ENCODE data around the gene CCM2L. TPM values are rescaled to one million over a fixed set of nuclear protein-coding genes. Genes with fewer than 3 reads are reported as not detected.

The CCM2L gene
- polyA plus RNA-seq, 1 of the 3 experiments (the other 2 are of a cell fraction), result not detected

DNA sequence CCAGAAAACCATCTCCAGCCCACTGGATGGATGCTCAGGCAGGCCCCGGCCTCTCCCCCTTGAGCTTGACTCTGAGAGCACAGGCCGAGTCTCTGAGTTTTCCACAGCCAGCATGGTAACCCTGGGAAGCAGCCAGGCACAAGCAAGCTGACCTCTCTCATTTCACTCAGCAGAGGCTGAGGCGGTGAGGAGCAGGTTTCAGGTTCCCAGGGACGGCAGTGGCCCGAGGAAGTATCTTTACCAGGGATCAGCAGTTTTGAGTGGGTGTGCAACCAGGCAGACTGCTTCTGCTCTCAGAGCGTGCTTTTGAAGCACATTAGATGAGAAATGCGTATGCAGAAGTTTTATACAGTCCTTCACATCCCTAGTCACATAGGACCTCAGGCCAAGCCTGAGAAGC, 54.4 kb downstream of the CCM2L start:
- no peaks in the 10 kb centered on the region for H3K79me2 ChIP-seq (ENCODE audit: insufficient read depth)
- peaks cover 33% of the 10 kb centered on the region for H3K27me3 ChIP-seq (ENCODE audit: insufficient read depth)
- no peak overlapping the region for H3K9ac ChIP-seq
- POLR2A ChIA-PET, result no interaction called here
- no peak overlapping the region for H2AFZ ChIP-seq (ENCODE audit: low read depth)
- no peaks in the 10 kb centered on the region for H3K9me2 ChIP-seq
- CTCF ChIA-PET, result interaction anchor here (0.7 to 2.0 kb wide), 3 partner anchors 27 to 336 kb away, joined by 3 to 7 read pairs (median 5); no protein-coding TSS in a partner anchor
- H3K36me3 ChIP-seq (replicated peaks in 1 of 2; ENCODE audit: control insufficient read depth in 1 of 2, insufficient read depth in 2 of 2, low read length in 1 of 2), result no peaks in the 10 kb centered on the region
- H3K27ac ChIP-seq (ENCODE audit: low read depth in 2 of 2, low read length in 1 of 2), result no peak overlapping the region
- 85% methylated on average over 6 of the region's 7 CpGs for WGBS (ENCODE audit: low lambda C conversion rate)
- no peaks in the 10 kb centered on the region for H3K9me3 ChIP-seq
- H3K4me1 ChIP-seq (ENCODE audit: control insufficient read depth in 1 of 2, insufficient read depth in 2 of 2, low read depth in 1 of 2, low read length in 1 of 2), result no peaks in the 10 kb centered on the region; a peak in 1 of 4 replicates
- TF ChIP-seq FOXM1 (IDR thresholded peaks at IDR 0.05; ENCODE audit: low read depth), result no peak
- TF ChIP-seq TAF1 (IDR thresholded peaks at IDR 0.05; ENCODE audit: borderline replicate concordance, low read depth, low read length), result no peak
- TF ChIP-seq, protein P1, sequence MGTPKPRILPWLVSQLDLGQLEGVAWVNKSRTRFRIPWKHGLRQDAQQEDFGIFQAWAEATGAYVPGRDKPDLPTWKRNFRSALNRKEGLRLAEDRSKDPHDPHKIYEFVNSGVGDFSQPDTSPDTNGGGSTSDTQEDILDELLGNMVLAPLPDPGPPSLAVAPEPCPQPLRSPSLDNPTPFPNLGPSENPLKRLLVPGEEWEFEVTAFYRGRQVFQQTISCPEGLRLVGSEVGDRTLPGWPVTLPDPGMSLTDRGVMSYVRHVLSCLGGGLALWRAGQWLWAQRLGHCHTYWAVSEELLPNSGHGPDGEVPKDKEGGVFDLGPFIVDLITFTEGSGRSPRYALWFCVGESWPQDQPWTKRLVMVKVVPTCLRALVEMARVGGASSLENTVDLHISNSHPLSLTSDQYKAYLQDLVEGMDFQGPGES (IDR thresholded peaks at IDR 0.05; ENCODE audit: low read depth, low read length), result no peak
- TF ChIP-seq, protein P2, sequence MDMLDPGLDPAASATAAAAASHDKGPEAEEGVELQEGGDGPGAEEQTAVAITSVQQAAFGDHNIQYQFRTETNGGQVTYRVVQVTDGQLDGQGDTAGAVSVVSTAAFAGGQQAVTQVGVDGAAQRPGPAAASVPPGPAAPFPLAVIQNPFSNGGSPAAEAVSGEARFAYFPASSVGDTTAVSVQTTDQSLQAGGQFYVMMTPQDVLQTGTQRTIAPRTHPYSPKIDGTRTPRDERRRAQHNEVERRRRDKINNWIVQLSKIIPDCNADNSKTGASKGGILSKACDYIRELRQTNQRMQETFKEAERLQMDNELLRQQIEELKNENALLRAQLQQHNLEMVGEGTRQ (IDR thresholded peaks at IDR 0.05; ENCODE audit: borderline replicate concordance, low read depth, low read length), result no peak
- TF ChIP-seq GABPA (IDR thresholded peaks at IDR 0.05; ENCODE audit: low read depth), result no peak
- TF ChIP-seq RCOR1 (IDR thresholded peaks at IDR 0.05; ENCODE audit: low read length), result no peak
- H3F3A ChIP-seq (replicated peaks; ENCODE audit: insufficient read depth), result peaks cover 4% of the 10 kb centered on the region
- H4K20me1 ChIP-seq (ENCODE audit: insufficient read depth), result no peaks in the 10 kb centered on the region
- no peak for DNase-seq
- no peak overlapping the region for H3K4me3 ChIP-seq (ENCODE audit: low read depth in 2 of 2, low read length in 1 of 2)
- no peak overlapping the region for H3K4me2 ChIP-seq

DNA sequence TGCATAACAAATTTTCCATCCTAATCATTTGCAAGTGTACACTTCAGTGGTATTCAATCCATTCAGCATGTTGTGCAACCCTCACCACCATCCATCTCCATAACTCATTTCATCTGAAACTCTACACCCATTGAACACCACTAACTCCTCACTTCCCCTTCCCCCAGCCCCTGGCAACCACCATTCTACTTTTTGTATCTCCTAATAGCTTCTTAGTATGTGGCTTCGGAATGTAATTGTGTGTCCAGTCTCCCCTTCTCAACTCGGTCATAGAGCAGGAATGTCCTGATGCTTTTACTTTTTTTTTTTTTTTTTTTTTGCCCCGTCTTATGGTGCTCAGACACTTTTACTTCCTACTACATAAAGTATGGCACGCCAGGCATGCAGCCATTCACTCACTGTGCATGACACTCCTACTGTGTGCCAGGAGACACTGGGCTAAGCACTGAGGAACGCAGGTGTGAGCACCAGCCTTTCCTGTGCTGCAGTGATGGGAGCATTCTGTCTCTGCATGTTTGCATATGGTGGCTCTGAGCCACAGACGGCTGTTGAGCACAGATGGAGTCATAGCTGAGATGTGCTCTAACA, 57.1 kb downstream of the CCM2L start:
- Histone ChIP-seq H3K36me3 (replicated peaks in 1 of 2; ENCODE audit: control insufficient read depth in 1 of 2, insufficient read depth in 2 of 2, low read length in 1 of 2) (no peaks in the 10 kb centered on the region), H3F3A (replicated peaks; ENCODE audit: insufficient read depth) (peaks cover 4% of the 10 kb centered on the region), H3K27me3 (ENCODE audit: insufficient read depth) (peaks cover 9% of the 10 kb centered on the region; the same call in 1 of the 2 replicates), H3K9me2 (no peaks in the 10 kb centered on the region), H3K4me2 (peak overlapping the region; percentile 34; the same call in 1 of the 2 replicates), H3K79me2 (ENCODE audit: insufficient read depth) (no peaks in the 10 kb centered on the region), H4K20me1 (ENCODE audit: insufficient read depth) (no peaks in the 10 kb centered on the region), H3K9me3 (no peaks in the 10 kb centered on the region), H3K9ac (no peak overlapping the region), H3K27ac (ENCODE audit: low read depth in 2 of 2, low read length in 1 of 2) (peak overlapping the region in 1 of 2 experiments; percentile 57; a peak in 2 of 4 replicates), H2AFZ (ENCODE audit: low read depth) (peak overlapping the region; percentile 36; the same call in 1 of the 2 replicates), H3K4me1 (ENCODE audit: control insufficient read depth in 1 of 2, insufficient read depth in 2 of 2, low read depth in 1 of 2, low read length in 1 of 2) (no peaks in the 10 kb centered on the region; a peak in 1 of 4 replicates), H3K4me3 (ENCODE audit: low read depth in 2 of 2, low read length in 1 of 2) (no peak overlapping the region; a peak in 1 of 4 replicates)
- DNase-seq, result no peak
- WGBS (ENCODE audit: low lambda C conversion rate), result 23% methylated on average over 6 of the region's 6 CpGs
- CTCF ChIA-PET, result interaction anchor here (0.8 to 1.1 kb wide), 2 partner anchors 24 to 244 kb away, joined by 3 to 4 read pairs; no protein-coding TSS in a partner anchor
- POLR2A ChIA-PET, result no interaction called here
- TF ChIP-seq MXI1 (IDR thresholded peaks at IDR 0.05; ENCODE audit: low read depth, low read length) (no peak), EP300 (IDR thresholded peaks at IDR 0.05; ENCODE audit: borderline replicate concordance in 1 of 2, low read depth in 1 of 2, low read length in 1 of 2) (peak in 1 of 2 experiments; percentile 44; a peak in 1 of 4 replicates), SMC3 (IDR thresholded peaks at IDR 0.05; ENCODE audit: low read depth, low read length) (no peak), JUND (IDR thresholded peaks at IDR 0.05) (no peak; the same call in 1 of the 2 replicates), FOXM1 (IDR thresholded peaks at IDR 0.05; ENCODE audit: low read depth) (no peak), ZBTB33 (IDR thresholded peaks at IDR 0.05; ENCODE audit: borderline replicate concordance, low read depth) (no peak; the same call in 1 of the 2 replicates), RAD21 (IDR thresholded peaks at IDR 0.05; ENCODE audit: low read length) (no peak), FOSL2 (IDR thresholded peaks at IDR 0.05; ENCODE audit: borderline replicate concordance, low read depth) (peak; percentile 56; the same call in 1 of the 2 replicates), ELF1 (IDR thresholded peaks at IDR 0.05) (no peak), GABPA (IDR thresholded peaks at IDR 0.05; ENCODE audit: low read depth) (no peak), FOXJ3 (CRISPR knock-in tag; IDR thresholded peaks at IDR 0.05) (no peak), SIN3A (IDR thresholded peaks at IDR 0.05; ENCODE audit: borderline replicate concordance, low read depth, low read length) (no peak)
- TF ChIP-seq, protein P2 (IDR thresholded peaks at IDR 0.05; ENCODE audit: borderline replicate concordance, low read depth, low read length), result no peak
- TF ChIP-seq, protein P3, sequence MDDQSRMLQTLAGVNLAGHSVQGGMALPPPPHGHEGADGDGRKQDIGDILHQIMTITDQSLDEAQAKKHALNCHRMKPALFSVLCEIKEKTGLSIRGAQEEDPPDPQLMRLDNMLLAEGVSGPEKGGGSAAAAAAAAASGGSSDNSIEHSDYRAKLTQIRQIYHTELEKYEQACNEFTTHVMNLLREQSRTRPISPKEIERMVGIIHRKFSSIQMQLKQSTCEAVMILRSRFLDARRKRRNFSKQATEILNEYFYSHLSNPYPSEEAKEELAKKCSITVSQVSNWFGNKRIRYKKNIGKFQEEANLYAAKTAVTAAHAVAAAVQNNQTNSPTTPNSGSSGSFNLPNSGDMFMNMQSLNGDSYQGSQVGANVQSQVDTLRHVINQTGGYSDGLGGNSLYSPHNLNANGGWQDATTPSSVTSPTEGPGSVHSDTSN (IDR thresholded peaks at IDR 0.05), result peak; percentile 91
- TF ChIP-seq, protein P4, sequence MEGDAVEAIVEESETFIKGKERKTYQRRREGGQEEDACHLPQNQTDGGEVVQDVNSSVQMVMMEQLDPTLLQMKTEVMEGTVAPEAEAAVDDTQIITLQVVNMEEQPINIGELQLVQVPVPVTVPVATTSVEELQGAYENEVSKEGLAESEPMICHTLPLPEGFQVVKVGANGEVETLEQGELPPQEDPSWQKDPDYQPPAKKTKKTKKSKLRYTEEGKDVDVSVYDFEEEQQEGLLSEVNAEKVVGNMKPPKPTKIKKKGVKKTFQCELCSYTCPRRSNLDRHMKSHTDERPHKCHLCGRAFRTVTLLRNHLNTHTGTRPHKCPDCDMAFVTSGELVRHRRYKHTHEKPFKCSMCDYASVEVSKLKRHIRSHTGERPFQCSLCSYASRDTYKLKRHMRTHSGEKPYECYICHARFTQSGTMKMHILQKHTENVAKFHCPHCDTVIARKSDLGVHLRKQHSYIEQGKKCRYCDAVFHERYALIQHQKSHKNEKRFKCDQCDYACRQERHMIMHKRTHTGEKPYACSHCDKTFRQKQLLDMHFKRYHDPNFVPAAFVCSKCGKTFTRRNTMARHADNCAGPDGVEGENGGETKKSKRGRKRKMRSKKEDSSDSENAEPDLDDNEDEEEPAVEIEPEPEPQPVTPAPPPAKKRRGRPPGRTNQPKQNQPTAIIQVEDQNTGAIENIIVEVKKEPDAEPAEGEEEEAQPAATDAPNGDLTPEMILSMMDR (IDR thresholded peaks at IDR 0.05), result no peak

Data from SK-N-SH (cell line).